Measurements from ENCODE around the gene ITGB8.

GRCh38 chr7:20393616-20394015, 62.9 kb downstream of the ITGB8 start:
- TF ChIP-seq CTCF (IDR thresholded peaks at IDR 0.05), result no peak
- no peak for TF ChIP-seq POLR2A (IDR thresholded peaks at IDR 0.05)
